Measurements from ENCODE around the gene ANKRD37. TPM values are rescaled to one million over a fixed set of nuclear protein-coding genes. Genes with fewer than 3 reads are reported as not detected.
A peak's percentile ranks its signal among the peaks of the same experiment; 100 is the strongest.

The ANKRD37 gene
- total RNA-seq, 1 donor from 2014 or later, result 10.4 TPM

- Mint-ChIP-seq H3K36me3 (ENCODE audit: low read depth) (peaks cover 7% of the 10 kb centered on the region), H3K9me3 (peaks cover 14% of the 10 kb centered on the region), H3K4me1 (peaks cover 9% of the 10 kb centered on the region), H3K27ac (no peak overlapping the region), H3K4me3 (no peak overlapping the region), H3K27me3 (no peaks in the 10 kb centered on the region)
- no peak for ATAC-seq (ENCODE audit: low read depth)
- ChIA-PET CTCF (interaction anchor here (0.6 kb wide), 2 partner anchors 38 to 200 kb away, joined by 3 read pairs; no protein-coding TSS in a partner anchor), POLR2A (interaction anchor here (2.1 kb wide), 1 partner anchor 12 kb away, joined by 8 read pairs; the partner anchor contains the start of genes ANKRD37 and LRP2BP)
- intact Hi-C loops (cut with micrococcal nuclease), result no loop called here
- DNase-seq, result no peak
- no peak for TF ChIP-seq CTCF (IDR thresholded peaks at IDR 0.05)
These were observed 12.6 kb upstream of the ANKRD37 start for GRCh38 chr4:185384061-185384460.

GRCh38 chr4:185384930-185385331, 11.7 kb upstream of the ANKRD37 start:
- TF ChIP-seq CTCF (IDR thresholded peaks at IDR 0.05), result no peak
- ChIA-PET CTCF (interaction anchor here (0.6 kb wide), 2 partner anchors 9 to 200 kb away, joined by 3 to 4 read pairs; no protein-coding TSS in a partner anchor), POLR2A (interaction anchor here (2.1 kb wide), 1 partner anchor 11 kb away, joined by 8 read pairs; the partner anchor contains the start of genes ANKRD37 and LRP2BP)
- Mint-ChIP-seq H3K4me3 (no peak overlapping the region), H3K4me1 (peaks cover 9% of the 10 kb centered on the region), H3K27ac (no peak overlapping the region), H3K36me3 (ENCODE audit: low read depth) (peaks cover 7% of the 10 kb centered on the region), H3K9me3 (peaks cover 14% of the 10 kb centered on the region), H3K27me3 (no peaks in the 10 kb centered on the region)
- no peak for DNase-seq
- intact Hi-C loops (cut with micrococcal nuclease), result no loop called here
- ATAC-seq (ENCODE audit: low read depth), result no peak

GRCh38 chr4:185387957-185388356, 8.7 kb upstream of the ANKRD37 start:
- Mint-ChIP-seq H3K27ac (no peak overlapping the region), H3K4me1 (peaks cover 18% of the 10 kb centered on the region), H3K36me3 (ENCODE audit: low read depth) (no peaks in the 10 kb centered on the region), H3K9me3 (peaks cover 5% of the 10 kb centered on the region), H3K4me3 (no peak overlapping the region), H3K27me3 (no peaks in the 10 kb centered on the region)
- no peak for ATAC-seq (ENCODE audit: low read depth)
- TF ChIP-seq CTCF (IDR thresholded peaks at IDR 0.05), result no peak
- ChIA-PET CTCF (no interaction called here), POLR2A (no interaction called here)
- intact Hi-C loops (cut with micrococcal nuclease), result no loop called here
- no peak for DNase-seq

GRCh38 chr4:185390941-185391340, 5.7 kb upstream of the ANKRD37 start:
- no peak overlapping the region for H3K4me3 Mint-ChIP-seq
- ChIA-PET POLR2A (interaction anchor here (0.7 kb wide), 2 partner anchors 14 to 27 kb away, joined by 3 read pairs; no protein-coding TSS in a partner anchor), CTCF (no interaction called here)
- peaks cover 2% of the 10 kb centered on the region for H3K36me3 Mint-ChIP-seq (ENCODE audit: low read depth)
- DNase-seq (no peak), ATAC-seq (ENCODE audit: low read depth) (no peak)
- H3K4me1 Mint-ChIP-seq, result peaks cover 33% of the 10 kb centered on the region
- no peak for TF ChIP-seq CTCF (IDR thresholded peaks at IDR 0.05)
- H3K27me3 Mint-ChIP-seq, result no peaks in the 10 kb centered on the region
- intact Hi-C loops (cut with micrococcal nuclease), result loop anchor here (10.0 kb wide), 1 partner anchor 536 kb away; no protein-coding TSS in a partner anchor
- no peak overlapping the region for H3K27ac Mint-ChIP-seq
- no peaks in the 10 kb centered on the region for H3K9me3 Mint-ChIP-seq

- H3K9me3 Mint-ChIP-seq, result no peaks in the 10 kb centered on the region
- no peak for DNase-seq
- H3K27me3 Mint-ChIP-seq, result no peaks in the 10 kb centered on the region
- ChIA-PET CTCF (no interaction called here), POLR2A (interaction anchor here (1.1 to 2.0 kb wide), 2 partner anchors 13 to 34 kb away, joined by 3 to 5 read pairs; partner anchors contain the start of gene UFSP2)
- peaks cover 2% of the 10 kb centered on the region for H3K36me3 Mint-ChIP-seq (ENCODE audit: low read depth)
- H3K4me1 Mint-ChIP-seq, result peaks cover 38% of the 10 kb centered on the region
- no peak overlapping the region for H3K4me3 Mint-ChIP-seq
- no peak for ATAC-seq (ENCODE audit: low read depth)
- intact Hi-C loops (cut with micrococcal nuclease), result loop anchor here (10.0 kb wide), 1 partner anchor 537 kb away; no protein-coding TSS in a partner anchor
- TF ChIP-seq CTCF (IDR thresholded peaks at IDR 0.05), result no peak
- H3K27ac Mint-ChIP-seq, result peak overlapping the region; percentile 1
These were observed 4.5 kb upstream of the ANKRD37 start for GRCh38 chr4:185392156-185392555.

Data from activated B cell treated with CpG ODN at 0.5 μM for 24 hours (primary cell).